Measurements from ENCODE around the gene PDE3B. TPM values are rescaled to one million over a fixed set of nuclear protein-coding genes. Genes with fewer than 3 reads are reported as not detected.
"Not testable (repeated sequence)": the region's sequence is repeated elsewhere in the genome, so short reads cannot be mapped to it uniquely, and the experiment has no call there.

The PDE3B gene
- total RNA-seq, 2 donors from 2014 or later, result 21.1 to 23.4 TPM

- TF ChIP-seq CTCF (IDR thresholded peaks at IDR 0.05) (no peak), POLR2AphosphoS5 (IDR thresholded peaks at IDR 0.05) (no peak), POLR2A (IDR thresholded peaks at IDR 0.05) (no peak)
- H3K36me3 ChIP-seq, result no peaks in the 10 kb centered on the region
- no peaks in the 10 kb centered on the region for H3K4me1 ChIP-seq (replicated peaks)
- H3K9me3 ChIP-seq, result no peaks in the 10 kb centered on the region
- 93% methylated on average over 2 of the region's 2 CpGs for WGBS
- H3K27me3 ChIP-seq (replicated peaks; ENCODE audit: insufficient read depth), result no peaks in the 10 kb centered on the region
- DNase-seq (ENCODE audit: low spot score), result no peak
- no peak overlapping the region for H3K4me3 ChIP-seq
- intact Hi-C loops (cut with DNase I), result no loop called here
- no peak overlapping the region for H3K27ac ChIP-seq
These were observed 125.1 kb downstream of the PDE3B start for GRCh38 chr11:14768526-14769188.

GRCh38 chr11:14773755-14774154, 130.2 kb downstream of the PDE3B start:
- H3K4me1 ChIP-seq (replicated peaks), result no peaks in the 10 kb centered on the region
- intact Hi-C loops (cut with DNase I), result no loop called here
- 87% methylated on average over 1 of the region's 1 CpG for WGBS
- no peaks in the 10 kb centered on the region for H3K9me3 ChIP-seq
- no peak for DNase-seq (ENCODE audit: low spot score)
- no peak overlapping the region for H3K4me3 ChIP-seq
- no peak overlapping the region for H3K27ac ChIP-seq
- H3K27me3 ChIP-seq (replicated peaks; ENCODE audit: insufficient read depth), result no peaks in the 10 kb centered on the region
- TF ChIP-seq CTCF (IDR thresholded peaks at IDR 0.05), result no peak
- TF ChIP-seq POLR2A (IDR thresholded peaks at IDR 0.05), result no peak
- TF ChIP-seq POLR2AphosphoS5 (IDR thresholded peaks at IDR 0.05), result no peak
- no peaks in the 10 kb centered on the region for H3K36me3 ChIP-seq

GRCh38 chr11:14774721-14775120, 131.1 kb downstream of the PDE3B start:
- 95% methylated on average over 3 of the region's 3 CpGs for WGBS
- no peaks in the 10 kb centered on the region for H3K27me3 ChIP-seq (replicated peaks; ENCODE audit: insufficient read depth)
- H3K9me3 ChIP-seq, result no peaks in the 10 kb centered on the region
- DNase-seq (ENCODE audit: low spot score), result no peak
- H3K4me1 ChIP-seq (replicated peaks), result no peaks in the 10 kb centered on the region
- no peaks in the 10 kb centered on the region for H3K36me3 ChIP-seq
- intact Hi-C loops (cut with DNase I), result no loop called here
- no peak overlapping the region for H3K4me3 ChIP-seq
- TF ChIP-seq POLR2A (IDR thresholded peaks at IDR 0.05) (no peak), POLR2AphosphoS5 (IDR thresholded peaks at IDR 0.05) (no peak), CTCF (IDR thresholded peaks at IDR 0.05) (no peak)
- no peak overlapping the region for H3K27ac ChIP-seq

- intact Hi-C loops (cut with DNase I), result no loop called here
- H3K27me3 ChIP-seq (replicated peaks; ENCODE audit: insufficient read depth), result no peaks in the 10 kb centered on the region
These were observed 132.3 kb downstream of the PDE3B start for GRCh38 chr11:14775897-14776296.

DNA sequence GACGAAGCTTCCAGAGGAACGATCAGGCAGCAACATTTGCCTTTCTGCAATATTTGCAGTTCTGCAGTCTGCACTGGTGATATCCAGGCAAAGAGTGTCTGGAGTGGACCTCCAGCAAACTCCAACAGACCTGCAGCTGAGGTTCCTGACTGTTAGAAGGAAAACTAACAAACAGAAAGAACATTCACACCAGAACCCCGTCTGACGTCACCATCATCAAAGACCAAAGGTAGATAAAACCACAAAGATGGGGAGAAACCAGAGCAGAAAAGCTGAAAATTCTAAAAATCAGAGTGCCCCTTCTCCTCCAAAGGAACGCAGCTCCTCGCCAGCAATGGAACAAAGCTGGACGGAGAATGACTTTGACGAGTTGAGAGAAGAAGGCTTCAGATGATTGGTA, 134.9 kb downstream of the PDE3B start:
- WGBS, result 96% methylated on average over 8 of the region's 8 CpGs
- H3K27ac ChIP-seq; H3K36me3 ChIP-seq; H3K4me3 ChIP-seq; DNase-seq (ENCODE audit: low spot score); intact Hi-C loops (cut with DNase I); H3K9me3 ChIP-seq; H3K27me3 ChIP-seq (replicated peaks; ENCODE audit: insufficient read depth); H3K4me1 ChIP-seq (replicated peaks): not testable (repeated sequence)

More at GRCh38 chr11:14775897-14776296, 132.3 kb downstream of the PDE3B start:
- Histone ChIP-seq H3K4me1 (replicated peaks) (no peaks in the 10 kb centered on the region), H3K9me3 (no peaks in the 10 kb centered on the region), H3K36me3 (no peaks in the 10 kb centered on the region), H3K4me3 (no peak overlapping the region), H3K27ac (no peak overlapping the region)
- no peak for TF ChIP-seq CTCF (IDR thresholded peaks at IDR 0.05)
- TF ChIP-seq POLR2A (IDR thresholded peaks at IDR 0.05), result no peak
- TF ChIP-seq POLR2AphosphoS5 (IDR thresholded peaks at IDR 0.05), result no peak
- DNase-seq (ENCODE audit: low spot score), result no peak

All from prostate gland (tissue), 2 donors.